ENCODE data around the gene CINP. TPM values are rescaled to one million over a fixed set of nuclear protein-coding genes. Genes with fewer than 3 reads are reported as not detected.

The CINP gene
- total RNA-seq, 1 experiment from 2014 or later: 38.3 TPM

DNA sequence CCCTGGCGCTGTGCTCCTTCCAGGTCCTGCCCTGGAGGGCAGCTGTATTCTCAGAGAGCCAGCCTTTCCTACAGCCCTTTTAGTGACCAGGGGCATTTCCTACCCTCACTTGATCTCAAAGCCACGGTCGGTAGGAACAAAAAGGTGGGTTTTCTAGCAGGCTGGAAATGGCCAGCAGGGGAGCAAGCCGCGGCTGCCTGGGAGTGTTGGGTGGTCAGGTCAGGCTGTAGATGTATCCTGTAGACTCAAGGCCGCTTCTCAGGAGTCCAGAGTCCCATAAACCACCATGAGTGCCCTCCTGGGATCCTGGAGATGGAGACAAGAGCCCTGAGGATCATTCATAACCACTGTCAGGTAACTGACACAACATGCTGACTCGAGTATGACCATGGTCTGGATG, 18.6 kb downstream of the CINP start:
- Mint-ChIP-seq H3K4me3 (ENCODE audit: low read depth, unreplicated experiment) (no peak overlapping the region), H3K9me3 (ENCODE audit: low read depth, unreplicated experiment) (no peaks in the 10 kb centered on the region), H3K27me3 (ENCODE audit: unreplicated experiment) (no peaks in the 10 kb centered on the region), H3K27ac (ENCODE audit: unreplicated experiment) (no peak overlapping the region), H3K4me1 (ENCODE audit: low read depth, unreplicated experiment) (no peaks in the 10 kb centered on the region), H3K36me3 (ENCODE audit: insufficient read depth, unreplicated experiment) (peaks cover 30% of the 10 kb centered on the region)
- CTCF ChIA-PET: no interaction called here
- no peak for DNase-seq
- BruUV-seq (replicated peaks): no TSS peak
- no peak for TF ChIP-seq CTCF (IDR thresholded peaks at IDR 0.05; ENCODE audit: unreplicated experiment)
- intact Hi-C loops (cut with micrococcal nuclease; ENCODE audit: unreplicated experiment): no loop called here

DNA sequence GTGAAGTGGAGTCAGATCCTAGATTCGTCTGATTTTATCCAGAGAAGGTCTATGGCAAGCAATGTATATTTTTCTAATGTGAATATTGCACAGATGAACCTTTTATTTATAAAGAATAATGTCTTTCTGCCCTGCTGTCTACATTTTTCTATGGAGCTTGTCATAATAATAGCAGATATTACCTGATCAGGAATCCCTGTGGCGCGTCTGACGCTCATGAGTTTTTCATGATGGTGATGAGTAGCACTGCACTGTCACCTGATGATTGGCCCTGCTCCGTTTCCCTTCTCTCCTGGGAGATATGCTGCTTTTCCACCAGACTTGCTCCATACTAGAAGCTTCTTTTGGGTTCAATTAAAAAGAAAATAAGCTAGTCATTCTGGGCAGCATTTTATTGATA, 20.5 kb downstream of the CINP start:
- no peaks in the 10 kb centered on the region for H3K27me3 Mint-ChIP-seq (ENCODE audit: unreplicated experiment)
- CTCF ChIA-PET: no interaction called here
- peaks cover 36% of the 10 kb centered on the region for H3K36me3 Mint-ChIP-seq (ENCODE audit: insufficient read depth, unreplicated experiment)
- TF ChIP-seq CTCF (IDR thresholded peaks at IDR 0.05; ENCODE audit: unreplicated experiment): no peak
- intact Hi-C loops (cut with micrococcal nuclease; ENCODE audit: unreplicated experiment): no loop called here
- no peak for DNase-seq
- no peaks in the 10 kb centered on the region for H3K9me3 Mint-ChIP-seq (ENCODE audit: low read depth, unreplicated experiment)
- no peaks in the 10 kb centered on the region for H3K4me1 Mint-ChIP-seq (ENCODE audit: low read depth, unreplicated experiment)
- H3K4me3 Mint-ChIP-seq (ENCODE audit: low read depth, unreplicated experiment): no peak overlapping the region
- no TSS peak for BruUV-seq (replicated peaks)
- no peak overlapping the region for H3K27ac Mint-ChIP-seq (ENCODE audit: unreplicated experiment)

DNA sequence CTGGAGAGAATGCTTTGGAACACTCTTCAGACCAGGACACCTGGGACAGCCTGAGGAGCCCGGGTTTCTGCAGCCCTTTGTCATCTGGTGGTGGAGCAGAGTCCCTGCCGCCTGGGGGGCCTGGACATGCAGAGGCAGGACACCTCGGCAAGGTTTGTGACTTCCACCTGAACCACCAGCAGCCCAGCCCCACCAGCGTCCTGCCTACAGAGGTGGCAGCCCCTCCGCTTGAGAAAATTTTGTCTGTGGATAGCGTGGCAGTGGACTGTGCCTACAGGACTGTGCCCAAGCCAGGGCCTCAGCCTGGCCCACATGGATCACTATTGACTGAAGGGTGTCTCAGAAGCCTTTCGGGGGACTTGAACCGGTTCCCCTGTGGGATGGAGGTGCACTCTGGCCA, 21.1 kb downstream of the CINP start:
- Mint-ChIP-seq H3K9me3 (ENCODE audit: low read depth, unreplicated experiment) (no peaks in the 10 kb centered on the region), H3K4me1 (ENCODE audit: low read depth, unreplicated experiment) (no peaks in the 10 kb centered on the region), H3K27ac (ENCODE audit: unreplicated experiment) (no peak overlapping the region), H3K36me3 (ENCODE audit: insufficient read depth, unreplicated experiment) (peaks cover 41% of the 10 kb centered on the region), H3K4me3 (ENCODE audit: low read depth, unreplicated experiment) (no peak overlapping the region), H3K27me3 (ENCODE audit: unreplicated experiment) (no peaks in the 10 kb centered on the region)
- CTCF ChIA-PET: no interaction called here
- intact Hi-C loops (cut with micrococcal nuclease; ENCODE audit: unreplicated experiment): no loop called here
- DNase-seq: no peak
- BruUV-seq (replicated peaks): no TSS peak
- no peak for TF ChIP-seq CTCF (IDR thresholded peaks at IDR 0.05; ENCODE audit: unreplicated experiment)

DNA sequence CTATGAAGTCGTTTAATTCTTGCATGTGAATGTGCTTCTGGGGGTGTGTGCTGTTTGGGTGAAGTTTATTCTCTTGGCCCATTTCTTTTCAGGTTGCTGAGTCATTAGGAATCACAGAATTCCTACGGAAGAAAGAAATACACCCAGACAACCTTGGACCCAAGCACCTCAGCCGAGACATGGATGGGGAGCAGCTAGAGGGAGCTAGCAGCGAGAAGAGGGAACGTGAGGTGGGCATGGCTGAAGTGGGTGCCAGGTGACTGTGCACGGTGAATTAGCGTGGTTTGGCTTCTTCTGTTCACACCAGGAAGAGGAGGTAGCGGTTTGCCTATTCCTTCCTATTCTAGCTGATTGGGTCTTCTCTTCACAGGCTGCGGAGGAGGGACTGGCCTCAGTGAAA, 24.0 kb downstream of the CINP start:
- no peak for DNase-seq
- no TSS peak for BruUV-seq (replicated peaks)
- Mint-ChIP-seq H3K4me1 (ENCODE audit: low read depth, unreplicated experiment) (no peaks in the 10 kb centered on the region), H3K36me3 (ENCODE audit: insufficient read depth, unreplicated experiment) (peaks cover 49% of the 10 kb centered on the region), H3K4me3 (ENCODE audit: low read depth, unreplicated experiment) (no peak overlapping the region), H3K27ac (ENCODE audit: unreplicated experiment) (no peak overlapping the region), H3K27me3 (ENCODE audit: unreplicated experiment) (no peaks in the 10 kb centered on the region), H3K9me3 (ENCODE audit: low read depth, unreplicated experiment) (no peaks in the 10 kb centered on the region)
- intact Hi-C loops (cut with micrococcal nuclease; ENCODE audit: unreplicated experiment): no loop called here
- no peak for TF ChIP-seq CTCF (IDR thresholded peaks at IDR 0.05; ENCODE audit: unreplicated experiment)
- CTCF ChIA-PET: no interaction called here

- H3K36me3 Mint-ChIP-seq (ENCODE audit: insufficient read depth, unreplicated experiment): peaks cover 45% of the 10 kb centered on the region
- no peak for TF ChIP-seq CTCF (IDR thresholded peaks at IDR 0.05; ENCODE audit: unreplicated experiment)
- no peak overlapping the region for H3K4me3 Mint-ChIP-seq (ENCODE audit: low read depth, unreplicated experiment)
- CTCF ChIA-PET: interaction anchor here (0.6 kb wide), 1 partner anchor 30 kb away, joined by 4 read pairs; the partner anchor contains the start of gene MOK
- DNase-seq: no peak
- BruUV-seq (replicated peaks): no TSS peak
- no peaks in the 10 kb centered on the region for H3K9me3 Mint-ChIP-seq (ENCODE audit: low read depth, unreplicated experiment)
- no peaks in the 10 kb centered on the region for H3K27me3 Mint-ChIP-seq (ENCODE audit: unreplicated experiment)
- H3K4me1 Mint-ChIP-seq (ENCODE audit: low read depth, unreplicated experiment): no peaks in the 10 kb centered on the region
- no peak overlapping the region for H3K27ac Mint-ChIP-seq (ENCODE audit: unreplicated experiment)
- intact Hi-C loops (cut with micrococcal nuclease; ENCODE audit: unreplicated experiment): no loop called here
Measured at GRCh38 chr14:102335163-102335562, 27.5 kb downstream of the CINP start.
